Measurements from ENCODE around the gene SEC61B.

GRCh38 chr9:99181206-99181605, 40.9 kb upstream of the SEC61B start:
- TF ChIP-seq, protein P1, sequence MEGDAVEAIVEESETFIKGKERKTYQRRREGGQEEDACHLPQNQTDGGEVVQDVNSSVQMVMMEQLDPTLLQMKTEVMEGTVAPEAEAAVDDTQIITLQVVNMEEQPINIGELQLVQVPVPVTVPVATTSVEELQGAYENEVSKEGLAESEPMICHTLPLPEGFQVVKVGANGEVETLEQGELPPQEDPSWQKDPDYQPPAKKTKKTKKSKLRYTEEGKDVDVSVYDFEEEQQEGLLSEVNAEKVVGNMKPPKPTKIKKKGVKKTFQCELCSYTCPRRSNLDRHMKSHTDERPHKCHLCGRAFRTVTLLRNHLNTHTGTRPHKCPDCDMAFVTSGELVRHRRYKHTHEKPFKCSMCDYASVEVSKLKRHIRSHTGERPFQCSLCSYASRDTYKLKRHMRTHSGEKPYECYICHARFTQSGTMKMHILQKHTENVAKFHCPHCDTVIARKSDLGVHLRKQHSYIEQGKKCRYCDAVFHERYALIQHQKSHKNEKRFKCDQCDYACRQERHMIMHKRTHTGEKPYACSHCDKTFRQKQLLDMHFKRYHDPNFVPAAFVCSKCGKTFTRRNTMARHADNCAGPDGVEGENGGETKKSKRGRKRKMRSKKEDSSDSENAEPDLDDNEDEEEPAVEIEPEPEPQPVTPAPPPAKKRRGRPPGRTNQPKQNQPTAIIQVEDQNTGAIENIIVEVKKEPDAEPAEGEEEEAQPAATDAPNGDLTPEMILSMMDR (IDR thresholded peaks at IDR 0.05; ENCODE audit: insufficient read depth, low read length), result no peak
- TF ChIP-seq GABPA (IDR thresholded peaks at IDR 0.05; ENCODE audit: low read depth) (no peak), POLR2AphosphoS5 (IDR thresholded peaks at IDR 0.05; ENCODE audit: low read depth) (no peak), SPI1 (IDR thresholded peaks at IDR 0.05; ENCODE audit: borderline replicate concordance, low read depth) (no peak), REST (IDR thresholded peaks at IDR 0.05; ENCODE audit: insufficient replicate concordance, low read depth) (no peak)
